NCI-H2081 (cell line): ENCODE results near the gene TTC28.
"Not testable (repeated sequence)": the region's sequence is repeated elsewhere in the genome, so short reads cannot be mapped to it uniquely, and the experiment has no call there.

ENCODE experiments used
- DNase-seq, 2 experiments: peaks; one replicate each; lab custom pipeline; 2025; lab: John Stamatoyannopoulos, UW

The TTC28 gene

GRCh38 chr22:28557184-28557583 lies 122.5 kb downstream of the TTC28 start:
- no peak for DNase-seq

- not testable (repeated sequence) for DNase-seq
Measured at GRCh38 chr22:28553108-28553866, 126.4 kb downstream of the TTC28 start.

GRCh38 chr22:28548406-28548805 lies 131.2 kb downstream of the TTC28 start:
- peak in 1 of 2 experiments; percentile 53 for DNase-seq

GRCh38 chr22:28547132-28547842 lies 132.4 kb downstream of the TTC28 start:
- no peak for DNase-seq

- DNase-seq: no peak
Measured at GRCh38 chr22:28544431-28544868, 135.2 kb downstream of the TTC28 start.

- DNase-seq: no peak
Measured at GRCh38 chr22:28542980-28543621, 136.5 kb downstream of the TTC28 start.

- no peak for DNase-seq
Measured at GRCh38 chr22:28541137-28541536, 138.5 kb downstream of the TTC28 start.

- DNase-seq: no peak
Measured at GRCh38 chr22:28538922-28539321, 140.7 kb downstream of the TTC28 start.

GRCh38 chr22:28530565-28530964 lies 149.1 kb downstream of the TTC28 start:
- DNase-seq: not testable (repeated sequence)

GRCh38 chr22:28529144-28529543 lies 150.5 kb downstream of the TTC28 start:
- DNase-seq: not testable (repeated sequence)

GRCh38 chr22:28521451-28521850 lies 158.2 kb downstream of the TTC28 start:
- DNase-seq: no peak

- DNase-seq: no peak
Measured at GRCh38 chr22:28514321-28514821, 165.3 kb downstream of the TTC28 start.

- not testable (repeated sequence) for DNase-seq
Measured at GRCh38 chr22:28512387-28512786, 167.3 kb downstream of the TTC28 start.

- DNase-seq: no peak
Measured at GRCh38 chr22:28507896-28508295, 171.7 kb downstream of the TTC28 start.

- DNase-seq: no peak
Measured at GRCh38 chr22:28506150-28506535, 173.5 kb downstream of the TTC28 start.

GRCh38 chr22:28505416-28506149 lies 174.1 kb downstream of the TTC28 start:
- DNase-seq: no peak

- DNase-seq: no peak
Measured at GRCh38 chr22:28500006-28500405, 179.6 kb downstream of the TTC28 start.

- DNase-seq: no peak
Measured at GRCh38 chr22:28498044-28498443, 181.6 kb downstream of the TTC28 start.

GRCh38 chr22:28497188-28497587 lies 182.5 kb downstream of the TTC28 start:
- no peak for DNase-seq

GRCh38 chr22:28491289-28491688 lies 188.4 kb downstream of the TTC28 start:
- not testable (repeated sequence) for DNase-seq

- DNase-seq: no peak
Measured at GRCh38 chr22:28488825-28489224, 190.8 kb downstream of the TTC28 start.

- DNase-seq: no peak
Measured at GRCh38 chr22:28484662-28485061, 195.0 kb downstream of the TTC28 start.
